IPS-18c (cell line): ENCODE data around the gene KAT2B.
"Not testable (repeated sequence)": the region's sequence is repeated elsewhere in the genome, so short reads cannot be mapped to it uniquely, and the experiment has no call there.

Experiments used
- H3K4me3 ChIP-seq: 2 replicates; pipeline ENCODE4 v1.7.0; 2013; ENCODE audit warnings: low read depth, mild to moderate bottlenecking, low read length, moderate library complexity; ENCODE audit not compliant: insufficient read depth
- H3K9me3 ChIP-seq: one replicate; pipeline ENCODE4 v1.6.1; 2013; ENCODE audit warnings: mild to moderate bottlenecking, low read length, moderate library complexity; ENCODE audit not compliant: control insufficient read depth, insufficient read depth

Gene KAT2B

GRCh38 chr3:20038699-20039465, 1.4 kb upstream of the KAT2B start:
- peaks cover 2% of the 10 kb centered on the region for H3K9me3 ChIP-seq
- H3K4me3 ChIP-seq = no peak overlapping the region

GRCh38 chr3:20039466-20039764, 831 bp upstream of the KAT2B start:
- H3K9me3 ChIP-seq = peaks cover 2% of the 10 kb centered on the region
- peak overlapping the region; percentile 77; the same call in 1 of the 2 replicates for H3K4me3 ChIP-seq

GRCh38 chr3:20040548-20041196, 426 bp downstream of the KAT2B start:
- peak overlapping the region; percentile 76 for H3K4me3 ChIP-seq
- peaks cover 2% of the 10 kb centered on the region for H3K9me3 ChIP-seq

GRCh38 chr3:20041197-20041780, 1.0 kb downstream of the KAT2B start:
- H3K4me3 ChIP-seq = peak overlapping the region; percentile 76
- H3K9me3 ChIP-seq = no peaks in the 10 kb centered on the region

GRCh38 chr3:20042331-20042730, 2.1 kb downstream of the KAT2B start:
- Histone ChIP-seq H3K9me3 (no peaks in the 10 kb centered on the region), H3K4me3 (no peak overlapping the region)

- Histone ChIP-seq H3K4me3 (no peak overlapping the region), H3K9me3 (no peaks in the 10 kb centered on the region)
Observed at GRCh38 chr3:20043396-20043795, 3.1 kb downstream of the KAT2B start.

GRCh38 chr3:20043825-20044224, 3.6 kb downstream of the KAT2B start:
- H3K4me3 ChIP-seq = no peak overlapping the region
- no peaks in the 10 kb centered on the region for H3K9me3 ChIP-seq

- not testable (repeated sequence) for H3K4me3 ChIP-seq, H3K9me3 ChIP-seq
Observed at GRCh38 chr3:20045141-20045540, 4.9 kb downstream of the KAT2B start.

- H3K4me3 ChIP-seq = no peak overlapping the region
- no peaks in the 10 kb centered on the region for H3K9me3 ChIP-seq
Observed at GRCh38 chr3:20046556-20046955, 6.3 kb downstream of the KAT2B start.

GRCh38 chr3:20047341-20047779, 7.1 kb downstream of the KAT2B start:
- Histone ChIP-seq H3K4me3 (no peak overlapping the region), H3K9me3 (no peaks in the 10 kb centered on the region)

- Histone ChIP-seq H3K4me3 (no peak overlapping the region), H3K9me3 (no peaks in the 10 kb centered on the region)
Observed at GRCh38 chr3:20047976-20048883, 8.0 kb downstream of the KAT2B start.

GRCh38 chr3:20051123-20051806, 11.0 kb downstream of the KAT2B start:
- Histone ChIP-seq H3K9me3 (no peaks in the 10 kb centered on the region), H3K4me3 (no peak overlapping the region)

- Histone ChIP-seq H3K9me3 (no peaks in the 10 kb centered on the region), H3K4me3 (no peak overlapping the region)
Observed at GRCh38 chr3:20052851-20053250, 12.6 kb downstream of the KAT2B start.

- Histone ChIP-seq H3K9me3 (no peaks in the 10 kb centered on the region), H3K4me3 (no peak overlapping the region)
Observed at GRCh38 chr3:20054549-20054987, 14.3 kb downstream of the KAT2B start.

GRCh38 chr3:20055020-20055775, 15.0 kb downstream of the KAT2B start:
- H3K9me3 ChIP-seq = no peaks in the 10 kb centered on the region
- no peak overlapping the region for H3K4me3 ChIP-seq

GRCh38 chr3:20055842-20056241, 15.6 kb downstream of the KAT2B start:
- H3K4me3 ChIP-seq = no peak overlapping the region
- H3K9me3 ChIP-seq = no peaks in the 10 kb centered on the region
